Ovary (tissue), 3 donors: Measurements from ENCODE around the gene TTC28.

Source experiments
- EP300 ChIP-seq: sonication (generic); formaldehyde crosslinking; IDR thresholded peaks from one replicate; pipeline ENCODE4 v1.6.1; 2017; ENCODE audit warnings: antibody characterized with exemption
- POLR2A ChIP-seq: fragments of 450-650 bp; IDR thresholded peaks from one replicate; pipeline ENCODE4 v1.6.1; 2017; ENCODE audit warnings: antibody characterized with exemption, mild to moderate bottlenecking, moderate library complexity
- TF ChIP-seq, protein P1 (sequence below), 3 donors: fragments of 450-650 bp in 2 of 3; fragments of 200-600 bp in 1 of 3; IDR thresholded peaks; one replicate each; pipeline versions ENCODE4 v1.5.1 to v1.8.0; 2016 to 2022; ENCODE audit warnings: antibody characterized with exemption in 3 of 3, mild to moderate bottlenecking in 1 of 3
- donor health status: DM: no; HTN: no; CAD: no.

DNA sequence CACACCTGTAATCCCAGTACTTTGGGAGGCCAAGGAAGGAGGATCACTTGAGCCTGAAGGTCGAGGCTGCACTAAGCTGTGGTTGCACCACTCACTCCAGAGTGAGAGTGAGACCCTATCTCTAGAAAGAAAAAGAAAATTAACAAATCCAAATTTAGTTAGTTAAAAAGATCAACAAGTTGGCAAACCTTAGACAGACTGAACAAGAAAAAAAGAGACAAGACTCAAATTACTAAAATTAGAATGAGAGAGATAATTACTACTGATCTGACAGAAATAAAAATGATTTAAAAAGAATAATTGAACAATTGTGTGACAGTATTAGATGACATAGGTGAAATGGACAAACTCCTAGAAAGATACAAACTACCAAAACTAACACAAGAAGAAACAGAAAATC lies 48.4 kb upstream of the TTC28 start:
- TF ChIP-seq, protein P1, sequence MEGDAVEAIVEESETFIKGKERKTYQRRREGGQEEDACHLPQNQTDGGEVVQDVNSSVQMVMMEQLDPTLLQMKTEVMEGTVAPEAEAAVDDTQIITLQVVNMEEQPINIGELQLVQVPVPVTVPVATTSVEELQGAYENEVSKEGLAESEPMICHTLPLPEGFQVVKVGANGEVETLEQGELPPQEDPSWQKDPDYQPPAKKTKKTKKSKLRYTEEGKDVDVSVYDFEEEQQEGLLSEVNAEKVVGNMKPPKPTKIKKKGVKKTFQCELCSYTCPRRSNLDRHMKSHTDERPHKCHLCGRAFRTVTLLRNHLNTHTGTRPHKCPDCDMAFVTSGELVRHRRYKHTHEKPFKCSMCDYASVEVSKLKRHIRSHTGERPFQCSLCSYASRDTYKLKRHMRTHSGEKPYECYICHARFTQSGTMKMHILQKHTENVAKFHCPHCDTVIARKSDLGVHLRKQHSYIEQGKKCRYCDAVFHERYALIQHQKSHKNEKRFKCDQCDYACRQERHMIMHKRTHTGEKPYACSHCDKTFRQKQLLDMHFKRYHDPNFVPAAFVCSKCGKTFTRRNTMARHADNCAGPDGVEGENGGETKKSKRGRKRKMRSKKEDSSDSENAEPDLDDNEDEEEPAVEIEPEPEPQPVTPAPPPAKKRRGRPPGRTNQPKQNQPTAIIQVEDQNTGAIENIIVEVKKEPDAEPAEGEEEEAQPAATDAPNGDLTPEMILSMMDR (IDR thresholded peaks at IDR 0.05), result no peak
- TF ChIP-seq EP300 (no peak), POLR2A (no peak)
